NT2/D1 (cell line): Measurements from ENCODE around the gene BBC3.

Experiments
- DNase-seq: peaks from one replicate; pipeline ENCODE4 v3.0.0-alpha.2; 2011; ENCODE audit warnings: low read depth, low spot score
- H3K27me3 ChIP-seq: 2 replicates; pipeline ENCODE4 v1.6.0; 2011; ENCODE audit warnings: mild to moderate bottlenecking; ENCODE audit not compliant: insufficient read length, insufficient read depth
- H3K36me3 ChIP-seq: 2 replicates; pipeline ENCODE4 v1.6.1; 2011; ENCODE audit warnings: mild to moderate bottlenecking, low read length, mixed read lengths; ENCODE audit not compliant: insufficient read depth, insufficient read length
- H3K4me1 ChIP-seq: 2 replicates; pipeline ENCODE4 v1.5.1; 2011; ENCODE audit not compliant: insufficient read depth, insufficient read length
- H3K4me3 ChIP-seq: 2 replicates; pipeline ENCODE4 v1.5.1; 2011; ENCODE audit warnings: low read depth; ENCODE audit not compliant: insufficient read length
- H3K9ac ChIP-seq: 2 replicates; pipeline ENCODE4 v1.6.0; 2011; ENCODE audit warnings: low read depth; ENCODE audit not compliant: insufficient read length
- H3K9me3 ChIP-seq: 2 replicates; pipeline ENCODE4 v1.5.1; 2011; ENCODE audit warnings: mild to moderate bottlenecking, low read length; ENCODE audit not compliant: insufficient read depth
- SUZ12 ChIP-seq: IDR thresholded peaks from 2 replicates; pipeline ENCODE4 v1.6.1; 2011; ENCODE audit not compliant: insufficient read length, insufficient read depth; ENCODE audit errors: extremely low read depth
- YY1 ChIP-seq: IDR thresholded peaks from 2 replicates; pipeline ENCODE4 v1.6.1; 2011; ENCODE audit not compliant: insufficient read length, insufficient read depth
- ZNF274 ChIP-seq: IDR thresholded peaks from 2 replicates; pipeline ENCODE4 v1.6.1; 2011; ENCODE audit warnings: mild to moderate bottlenecking, low read depth, low read length

BBC3 gene

DNA sequence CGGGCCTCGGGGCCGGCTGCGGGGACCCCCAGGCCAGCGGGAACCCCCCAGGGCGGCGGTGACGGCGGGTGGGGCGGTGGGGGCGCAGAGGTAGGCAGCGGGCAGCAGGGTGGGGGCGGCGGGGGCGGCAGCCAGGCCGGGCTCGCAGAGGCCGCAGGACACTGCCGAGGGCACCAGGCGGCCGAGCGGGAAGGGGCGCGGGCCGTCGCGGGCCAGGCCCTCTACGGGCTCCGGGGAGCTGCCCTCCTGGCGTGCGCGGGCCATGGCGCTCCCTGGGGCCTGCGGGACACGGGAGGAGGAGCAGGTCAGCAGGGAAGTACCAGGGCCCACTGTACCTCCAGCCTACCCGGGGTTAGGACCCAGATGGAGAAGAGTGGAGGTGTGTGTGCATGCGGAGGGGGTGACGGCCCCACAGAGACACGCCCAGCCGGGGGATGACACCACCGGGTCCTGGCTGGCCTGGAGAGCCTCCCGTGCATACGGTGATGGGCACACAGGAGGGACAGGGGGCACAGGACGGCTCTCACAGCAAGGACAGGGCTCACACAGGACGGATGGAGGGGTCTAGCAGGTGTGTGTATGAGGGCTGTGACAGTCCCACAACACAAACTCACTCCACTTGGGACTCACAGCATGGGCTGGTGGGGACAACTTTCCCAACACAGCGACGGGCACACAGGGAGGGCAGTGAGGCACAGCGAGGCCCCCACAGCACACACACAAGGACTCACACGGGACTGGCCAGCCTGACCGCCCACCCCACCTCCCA, 2.6 kb downstream of the BBC3 start:
- Histone ChIP-seq H3K9me3 (no peaks in the 10 kb centered on the region), H3K4me3 (peak overlapping the region; percentile 72), H3K27me3 (peaks cover 18% of the 10 kb centered on the region), H3K4me1 (peaks cover 18% of the 10 kb centered on the region), H3K9ac (peak overlapping the region; percentile 86), H3K36me3 (peaks cover 4% of the 10 kb centered on the region)
- TF ChIP-seq ZNF274 (no peak), YY1 (no peak), SUZ12 (no peak)
- no peak for DNase-seq

DNA sequence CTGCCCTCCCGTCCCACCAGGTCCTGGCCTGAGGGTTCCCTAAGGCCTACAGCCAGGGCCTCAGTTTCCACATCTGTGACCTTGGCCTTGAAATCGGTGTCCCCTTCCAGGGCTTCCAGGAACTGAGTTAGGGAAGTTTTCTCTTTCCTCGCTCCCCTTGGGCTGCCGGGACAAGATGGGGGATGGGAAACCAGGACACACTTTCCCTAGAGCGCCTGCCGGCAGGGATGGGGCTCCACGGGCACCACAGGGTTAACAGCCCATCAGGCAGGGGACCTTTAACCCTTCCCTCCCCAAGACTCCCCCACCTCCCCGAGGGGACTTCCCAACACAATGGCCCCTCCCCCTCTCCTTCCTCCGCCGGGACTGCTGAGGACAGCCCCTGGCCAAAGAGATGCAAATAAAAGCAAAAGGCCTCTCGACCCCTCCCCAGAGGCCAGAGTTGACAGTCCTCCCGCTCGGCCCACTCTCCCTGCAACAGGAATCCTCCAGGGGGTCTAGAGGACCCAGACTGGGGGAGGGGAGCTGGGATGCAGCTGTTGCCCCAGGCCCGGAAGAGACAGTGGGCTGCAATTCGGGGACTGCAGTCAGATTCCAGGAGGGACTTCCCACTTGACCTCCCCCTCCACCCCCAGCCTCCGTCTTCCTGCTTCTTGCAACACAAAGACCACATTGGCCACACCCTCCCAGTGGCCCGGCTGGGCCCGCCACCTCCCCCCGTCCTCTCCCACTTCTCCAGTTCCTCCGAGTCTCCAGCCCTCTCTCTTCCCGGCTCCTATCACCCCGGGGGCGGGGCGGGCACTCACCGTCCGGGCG, 3.4 kb downstream of the BBC3 start:
- peaks cover 18% of the 10 kb centered on the region for H3K27me3 ChIP-seq
- H3K9ac ChIP-seq = peak overlapping the region; percentile 97
- peak; percentile 95 for DNase-seq
- H3K36me3 ChIP-seq = peaks cover 4% of the 10 kb centered on the region
- peak overlapping the region; percentile 72 for H3K4me3 ChIP-seq
- H3K9me3 ChIP-seq = no peaks in the 10 kb centered on the region
- TF ChIP-seq ZNF274 = no peak
- no peak for TF ChIP-seq YY1
- TF ChIP-seq SUZ12 = no peak
- peaks cover 18% of the 10 kb centered on the region for H3K4me1 ChIP-seq

GRCh38 chr19:47226426-47227351, 4.3 kb downstream of the BBC3 start:
- no peak for TF ChIP-seq YY1
- TF ChIP-seq SUZ12 = no peak
- no peak for TF ChIP-seq ZNF274
- Histone ChIP-seq H3K4me1 (peaks cover 18% of the 10 kb centered on the region), H3K36me3 (peaks cover 8% of the 10 kb centered on the region), H3K4me3 (peak overlapping the region; percentile 62), H3K27me3 (peaks cover 16% of the 10 kb centered on the region), H3K9me3 (no peaks in the 10 kb centered on the region), H3K9ac (peak overlapping the region; percentile 97)
- DNase-seq = no peak

DNA sequence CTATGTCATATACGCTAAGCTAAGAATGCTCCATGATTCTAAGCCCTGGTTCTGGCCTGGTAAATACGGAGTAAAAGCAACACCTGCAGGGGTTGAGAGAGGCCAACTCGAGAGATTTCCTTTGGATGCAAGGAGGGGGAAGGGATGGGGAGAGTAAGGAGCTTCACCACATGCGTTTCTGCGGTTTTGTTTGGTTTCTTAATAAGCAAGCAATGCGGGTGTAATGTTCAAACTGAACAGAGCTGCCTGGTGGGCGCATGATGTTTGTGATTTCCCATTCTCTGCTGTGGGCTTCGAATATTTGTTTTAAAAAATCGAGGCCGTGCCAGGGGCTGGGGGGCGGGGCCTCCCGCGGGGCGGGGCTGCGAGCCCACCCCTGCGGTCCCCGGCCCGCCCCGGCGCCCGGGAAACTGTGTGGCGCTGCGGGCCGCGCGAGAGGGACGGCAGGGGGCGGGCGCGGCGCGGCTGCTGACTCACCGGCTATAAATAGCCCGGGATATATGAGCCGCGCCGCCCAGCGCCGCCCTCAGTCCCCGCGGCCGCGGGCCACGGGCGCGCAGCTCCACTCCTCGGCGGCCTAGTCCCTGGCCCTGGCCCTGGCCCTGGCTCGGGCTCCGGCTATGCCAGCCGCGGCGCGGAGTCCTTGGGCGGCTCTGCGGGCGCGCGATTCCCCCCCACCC, 5.1 kb downstream of the BBC3 start:
- DNase-seq = peak; percentile 57
- peak overlapping the region; percentile 62 for H3K4me3 ChIP-seq
- no peaks in the 10 kb centered on the region for H3K9me3 ChIP-seq
- peaks cover 12% of the 10 kb centered on the region for H3K27me3 ChIP-seq
- H3K9ac ChIP-seq = peak overlapping the region; percentile 97
- peaks cover 16% of the 10 kb centered on the region for H3K4me1 ChIP-seq
- TF ChIP-seq ZNF274 (no peak), YY1 (no peak), SUZ12 (no peak)
- peaks cover 12% of the 10 kb centered on the region for H3K36me3 ChIP-seq

DNA sequence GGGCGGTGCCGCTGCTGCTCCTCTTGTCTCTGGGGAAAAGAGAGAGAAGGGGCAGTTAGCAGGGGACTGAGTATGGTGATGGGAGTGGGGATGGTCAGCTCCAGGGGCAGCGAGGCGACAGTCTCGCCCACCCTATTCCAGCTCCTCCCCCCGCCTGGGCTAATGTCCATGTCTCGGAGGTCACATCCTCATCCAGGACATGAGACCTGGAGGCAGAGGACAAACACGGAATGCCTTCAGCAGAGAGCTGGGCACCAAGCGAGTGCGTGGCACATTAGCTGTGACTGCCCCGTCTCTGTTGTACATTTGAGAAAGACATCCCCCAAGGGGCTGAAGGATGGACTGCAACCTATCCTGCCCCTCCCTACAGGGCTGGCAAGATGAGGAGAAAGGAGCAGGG, 9.1 kb downstream of the BBC3 start:
- Histone ChIP-seq H3K9ac (no peak overlapping the region), H3K4me3 (no peak overlapping the region), H3K4me1 (peaks cover 5% of the 10 kb centered on the region), H3K9me3 (no peaks in the 10 kb centered on the region), H3K27me3 (no peaks in the 10 kb centered on the region), H3K36me3 (peaks cover 15% of the 10 kb centered on the region)
- DNase-seq = no peak
- TF ChIP-seq YY1 (no peak), SUZ12 (no peak), ZNF274 (no peak)

GRCh38 chr19:47221080-47221841, 9.7 kb downstream of the BBC3 start:
- Histone ChIP-seq H3K4me1 (peaks cover 5% of the 10 kb centered on the region), H3K27me3 (no peaks in the 10 kb centered on the region), H3K9me3 (no peaks in the 10 kb centered on the region), H3K36me3 (peaks cover 15% of the 10 kb centered on the region), H3K9ac (no peak overlapping the region), H3K4me3 (no peak overlapping the region)
- TF ChIP-seq SUZ12 = no peak
- TF ChIP-seq ZNF274 = no peak
- no peak for TF ChIP-seq YY1
- no peak for DNase-seq
